Gastrocnemius medialis (tissue), 4 donors: ENCODE data around the gene PDE4D. TPM values are rescaled to one million over a fixed set of nuclear protein-coding genes. Genes with fewer than 3 reads are reported as not detected.
"Not testable (repeated sequence)": the region's sequence is repeated elsewhere in the genome, so short reads cannot be mapped to it uniquely, and the experiment has no call there.

Experiments
- ATAC-seq, 2 donors: fragments of 150-250 bp; one replicate each; pipeline ENCODE4 v1.9.1; 2016
- DNase-seq, 2 donors: peaks; one replicate each; pipeline ENCODE4 v3.0.0-alpha.2; 2019
- H3K27ac ChIP-seq, 4 donors: fragments of 200-600 bp; sonication (generic); 1 replicate in 1 of 4; 2 replicates in 3 of 4; pipeline ENCODE4 v1.5.1; 2016 to 2018; ENCODE audit warnings: mild to moderate bottlenecking in 2 of 4, moderate library complexity in 1 of 4
- H3K27me3 ChIP-seq, 3 donors: fragments of 200-600 bp; sonication (generic) in 2 of 3; 1 replicate in 1 of 3; 2 replicates in 2 of 3; pipeline versions ENCODE4 v1.5.1 to v1.6.0; 2016 to 2019; ENCODE audit warnings: mild to moderate bottlenecking in 1 of 3, moderate library complexity in 1 of 3
- H3K36me3 ChIP-seq, 2 donors: fragments of 200-600 bp; sonication (generic) in 1 of 2; one replicate each; pipeline ENCODE4 v1.5.1; 2017 to 2018
- H3K4me1 ChIP-seq, 2 donors: fragments of 200-600 bp; sonication (generic) in 1 of 2; one replicate each; pipeline ENCODE4 v1.5.1; 2016 to 2017; ENCODE audit warnings: mild to moderate bottlenecking in 2 of 2
- H3K4me3 ChIP-seq, 4 donors: fragments of 200-600 bp; sonication (generic) in 3 of 4; 1 replicate in 1 of 4; 2 replicates in 3 of 4; pipeline ENCODE4 v1.5.1; 2016 to 2019; ENCODE audit warnings: mild to moderate bottlenecking in 2 of 4
- H3K9me3 ChIP-seq, 3 donors: fragments of 200-600 bp; sonication (generic) in 2 of 3; 1 replicate in 1 of 3; 2 replicates in 2 of 3; pipeline ENCODE4 v1.5.1; 2016 to 2019
- CTCF ChIP-seq, 5 experiments: fragments of 450-650 bp in 3 of 5; fragments of 200-600 bp in 2 of 5; sonication (generic) in 2 of 5; IDR thresholded peaks in 4 of 5; conservative IDR thresholded peaks in 1 of 5; 1 replicate in 4 of 5; 2 replicates in 1 of 5; pipeline ENCODE4 v1.5.1; 2016 to 2019; ENCODE audit warnings: antibody characterized with exemption in 5 of 5, mild to moderate bottlenecking in 3 of 5, moderate library complexity in 3 of 5
- POLR2A ChIP-seq, 2 donors: fragments of 450-650 bp; IDR thresholded peaks; one replicate each; pipeline ENCODE4 v1.6.1; 2017; ENCODE audit warnings: antibody characterized with exemption in 2 of 2, mild to moderate bottlenecking in 2 of 2, moderate library complexity in 2 of 2
- in situ Hi-C, 4 donors: fragments of 200-750 bp; cut with MboI; loops; one replicate each; pipeline versions ENCODE4 v1.15.0 to v1.8.0; 2017; ENCODE audit warnings: low sequenced_read_pairs in 4 of 4
- intact Hi-C: fragments of 100-400 bp; cut with DNase I; formaldehyde crosslinking; loops from one replicate; pipeline ENCODE4 v1.15.1; 2023; ENCODE audit warnings: low total_unique reads
- total RNA-seq, 4 donors: library from RNA; depleted of rRNA; stranded (reverse); fragments of >200 nt; gene quantifications; one replicate each; pipeline versions ENCODE4 v1.1.0 to v1.2.3, GENCODE V29; 2016

PDE4D gene
- total RNA-seq, 4 donors from 2014 or later, result 133 to 223 (median 185) TPM

DNA sequence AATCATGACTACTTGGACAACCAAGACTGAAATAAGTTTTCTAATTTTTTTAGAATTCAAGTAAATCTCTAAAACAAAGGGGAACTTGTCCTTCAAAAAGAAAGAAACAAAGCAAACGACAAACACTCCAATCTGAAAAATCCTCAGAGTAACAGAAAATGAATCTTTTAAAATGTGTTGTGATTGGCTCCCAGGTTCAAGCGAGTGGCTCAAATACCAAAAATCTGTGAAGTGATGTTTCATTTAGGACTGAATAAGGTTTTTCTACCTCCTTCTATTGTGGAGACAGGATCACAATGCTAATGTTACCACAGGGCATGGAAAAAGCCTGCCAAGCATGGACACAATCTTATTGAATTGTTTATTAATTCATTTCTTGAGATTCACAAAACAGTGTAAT is 895.0 kb downstream of the PDE4D start:
- no peak for TF ChIP-seq CTCF (IDR thresholded peaks at IDR 0.05 in 4 of 5, conservative IDR thresholded peaks at IDR 0.05 in 1 of 5)
- no peak for TF ChIP-seq POLR2A (IDR thresholded peaks at IDR 0.05)
- intact Hi-C loops (no loop called here), in situ Hi-C loops (no loop called here)
- peaks cover 28 to 40% of the 10 kb centered on the region in 2 donors for H3K4me1 ChIP-seq
- ATAC-seq (no peak), DNase-seq (no peak)
- H3K36me3 ChIP-seq, result no peaks in the 10 kb centered on the region
- H3K9me3 ChIP-seq, result no peaks in the 10 kb centered on the region
- peak overlapping the region in 1 of 4 donors; percentile 41 for H3K27ac ChIP-seq
- no peak overlapping the region for H3K4me3 ChIP-seq
- no peaks in the 10 kb centered on the region for H3K27me3 ChIP-seq

GRCh38 chr5:58995779-58996178 is 897.7 kb downstream of the PDE4D start:
- H3K27me3 ChIP-seq, intact Hi-C loops, H3K9me3 ChIP-seq, H3K27ac ChIP-seq, in situ Hi-C loops, H3K4me3 ChIP-seq, DNase-seq, ATAC-seq, H3K36me3 ChIP-seq: not testable (repeated sequence)
- H3K4me1 ChIP-seq, result peaks cover 2 to 12% of the 10 kb centered on the region in 2 donors

GRCh38 chr5:58993461-58993860 is 900.1 kb downstream of the PDE4D start:
- DNase-seq, result no peak
- H3K36me3 ChIP-seq, result peaks cover 0 to 29% of the 10 kb centered on the region in 2 donors
- no peaks in the 10 kb centered on the region for H3K9me3 ChIP-seq
- no peak for ATAC-seq
- H3K27ac ChIP-seq, result peak overlapping the region in 1 of 4 donors; percentile 24
- in situ Hi-C loops (no loop called here), intact Hi-C loops (no loop called here)
- no peak overlapping the region for H3K4me3 ChIP-seq
- no peaks in the 10 kb centered on the region for H3K4me1 ChIP-seq
- H3K27me3 ChIP-seq, result no peaks in the 10 kb centered on the region
- TF ChIP-seq POLR2A (IDR thresholded peaks at IDR 0.05), result no peak
- no peak for TF ChIP-seq CTCF (IDR thresholded peaks at IDR 0.05 in 4 of 5, conservative IDR thresholded peaks at IDR 0.05 in 1 of 5)

- Histone ChIP-seq H3K4me1 (no peaks in the 10 kb centered on the region), H3K4me3 (no peak overlapping the region), H3K27me3 (no peaks in the 10 kb centered on the region), H3K9me3 (no peaks in the 10 kb centered on the region), H3K36me3 (peaks cover 0 to 40% of the 10 kb centered on the region in 2 donors), H3K27ac (no peak overlapping the region)
- no peak for DNase-seq
- no peak for ATAC-seq
- intact Hi-C loops (no loop called here), in situ Hi-C loops (no loop called here)
- TF ChIP-seq POLR2A (IDR thresholded peaks at IDR 0.05) (no peak), CTCF (IDR thresholded peaks at IDR 0.05 in 4 of 5, conservative IDR thresholded peaks at IDR 0.05 in 1 of 5) (no peak)
Observed at GRCh38 chr5:58988938-58989337, 904.6 kb downstream of the PDE4D start.

DNA sequence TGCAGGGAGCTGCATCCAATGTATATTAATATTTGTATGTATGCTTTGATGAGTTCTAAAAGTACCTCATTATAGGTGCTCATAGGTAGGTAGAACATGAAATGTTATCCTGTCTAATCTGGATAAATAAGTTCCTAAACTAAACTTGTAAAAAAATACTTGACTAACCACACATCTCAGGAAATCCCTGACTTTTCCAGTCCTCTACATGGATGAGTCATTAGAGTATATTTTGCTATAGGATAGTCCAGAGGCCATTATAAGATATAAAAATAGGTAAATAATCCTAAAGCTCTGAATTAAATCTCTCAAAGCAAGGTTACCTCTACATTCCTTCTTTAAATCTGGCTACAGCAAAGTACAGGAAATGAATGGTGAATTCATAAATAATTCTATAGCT is 906.3 kb downstream of the PDE4D start:
- no peak for DNase-seq
- H3K36me3 ChIP-seq, result peaks cover 0 to 55% of the 10 kb centered on the region in 2 donors
- H3K27ac ChIP-seq, result peak overlapping the region in 1 of 4 donors; percentile 29

More for the DNA sequence above, 906.3 kb downstream of the PDE4D start:
- Histone ChIP-seq H3K9me3 (no peaks in the 10 kb centered on the region), H3K4me1 (no peaks in the 10 kb centered on the region), H3K4me3 (no peak overlapping the region), H3K27me3 (no peaks in the 10 kb centered on the region)
- no peak for TF ChIP-seq CTCF (IDR thresholded peaks at IDR 0.05 in 4 of 5, conservative IDR thresholded peaks at IDR 0.05 in 1 of 5)
- no peak for TF ChIP-seq POLR2A (IDR thresholded peaks at IDR 0.05)
- ATAC-seq, result no peak
- in situ Hi-C loops (no loop called here), intact Hi-C loops (no loop called here)
